GM12864 (cell line): ENCODE results near the gene FSTL4.

Experiments used
- DNase-seq: peaks from one replicate; pipeline ENCODE4 v3.0.0-alpha.2; 2011; ENCODE audit warnings: low read depth
- H3K4me3 ChIP-seq: 2 replicates; pipeline ENCODE4 v1.5.1; 2011; ENCODE audit warnings: mild to moderate bottlenecking, low read depth, low read length, control low read depth
- TF ChIP-seq, protein P1 (sequence below): IDR thresholded peaks from 2 replicates; pipeline ENCODE4 v1.5.1; 2011; ENCODE audit warnings: low read depth, mild to moderate bottlenecking, moderate library complexity, low read length, control low read depth, inconsistent platforms; ENCODE audit errors: missing control alignments

FSTL4 gene

DNA sequence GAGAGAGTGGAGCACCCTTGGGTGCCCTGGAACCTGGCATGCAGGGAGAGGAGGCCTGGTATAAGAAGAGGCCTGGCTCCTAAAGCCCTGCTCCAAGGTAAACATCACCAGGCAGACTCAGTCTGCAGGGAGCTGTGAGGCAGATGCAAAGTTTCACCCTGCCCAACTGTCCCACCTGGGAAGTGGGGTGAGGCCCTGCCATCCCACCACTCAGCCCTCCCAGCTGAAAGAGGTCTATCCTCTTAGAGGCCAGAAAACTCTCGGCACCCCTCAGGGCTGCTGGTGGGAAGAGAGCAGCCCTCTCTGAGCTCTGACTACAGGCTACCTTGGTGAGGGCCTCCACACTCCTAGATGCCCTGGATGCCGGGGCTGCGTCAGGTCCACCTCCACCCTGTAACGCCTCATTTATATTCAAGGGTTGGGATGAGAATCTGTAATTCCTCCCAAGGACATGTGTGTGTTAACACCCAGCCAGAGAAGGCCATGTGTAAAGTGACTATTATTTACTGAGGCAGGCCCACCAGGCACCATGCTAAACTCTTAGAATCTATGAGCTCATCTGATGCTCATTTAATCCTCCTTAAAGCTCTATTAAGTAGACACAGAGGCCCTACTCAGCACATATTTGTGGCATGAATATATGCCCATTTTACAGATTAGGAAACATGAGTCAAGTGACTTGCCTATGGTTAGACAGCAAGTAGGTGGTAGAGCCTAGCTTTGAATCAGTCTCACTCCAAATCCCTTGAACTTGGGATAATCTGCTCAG, 205.9 kb downstream of the FSTL4 start:
- H3K4me3 ChIP-seq = no peak overlapping the region
- TF ChIP-seq, protein P1, sequence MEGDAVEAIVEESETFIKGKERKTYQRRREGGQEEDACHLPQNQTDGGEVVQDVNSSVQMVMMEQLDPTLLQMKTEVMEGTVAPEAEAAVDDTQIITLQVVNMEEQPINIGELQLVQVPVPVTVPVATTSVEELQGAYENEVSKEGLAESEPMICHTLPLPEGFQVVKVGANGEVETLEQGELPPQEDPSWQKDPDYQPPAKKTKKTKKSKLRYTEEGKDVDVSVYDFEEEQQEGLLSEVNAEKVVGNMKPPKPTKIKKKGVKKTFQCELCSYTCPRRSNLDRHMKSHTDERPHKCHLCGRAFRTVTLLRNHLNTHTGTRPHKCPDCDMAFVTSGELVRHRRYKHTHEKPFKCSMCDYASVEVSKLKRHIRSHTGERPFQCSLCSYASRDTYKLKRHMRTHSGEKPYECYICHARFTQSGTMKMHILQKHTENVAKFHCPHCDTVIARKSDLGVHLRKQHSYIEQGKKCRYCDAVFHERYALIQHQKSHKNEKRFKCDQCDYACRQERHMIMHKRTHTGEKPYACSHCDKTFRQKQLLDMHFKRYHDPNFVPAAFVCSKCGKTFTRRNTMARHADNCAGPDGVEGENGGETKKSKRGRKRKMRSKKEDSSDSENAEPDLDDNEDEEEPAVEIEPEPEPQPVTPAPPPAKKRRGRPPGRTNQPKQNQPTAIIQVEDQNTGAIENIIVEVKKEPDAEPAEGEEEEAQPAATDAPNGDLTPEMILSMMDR = no peak
- DNase-seq = no peak

DNA sequence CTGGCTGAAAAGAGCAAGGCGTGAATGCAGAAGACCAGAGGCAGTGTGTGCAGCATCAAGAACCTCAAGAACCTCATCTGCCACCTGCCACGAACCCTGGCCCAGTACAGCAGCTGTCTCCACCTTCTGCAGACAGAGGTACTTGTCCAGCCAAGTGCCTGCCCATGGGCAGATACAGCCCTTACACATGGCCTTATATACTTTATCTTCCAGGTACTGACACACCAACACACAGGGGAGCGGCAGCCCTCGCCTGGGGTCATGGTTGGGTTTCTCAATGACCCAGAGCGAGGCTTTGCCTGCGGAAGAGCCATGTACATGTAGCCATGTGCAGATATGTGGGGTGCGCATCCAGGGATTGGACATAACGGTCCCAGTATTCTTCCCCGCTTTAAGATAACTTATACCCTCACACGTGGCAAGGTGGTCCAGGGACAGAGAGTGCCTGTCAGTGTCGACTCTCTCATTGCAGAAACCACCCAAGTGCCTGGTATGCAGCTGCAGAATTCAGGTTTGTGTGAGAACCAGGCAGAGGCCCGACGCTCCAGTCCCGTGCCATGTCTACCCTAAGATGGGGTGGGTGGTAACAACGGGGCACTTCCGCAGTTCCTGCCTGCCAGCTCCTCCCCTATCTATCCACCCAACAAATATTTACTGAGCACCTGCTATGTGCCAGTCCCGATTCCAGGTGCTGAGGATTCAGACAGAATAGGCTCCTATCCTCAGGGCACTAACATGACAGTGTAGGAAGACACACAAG, 206.9 kb downstream of the FSTL4 start:
- no peak overlapping the region for H3K4me3 ChIP-seq
- DNase-seq = no peak
- TF ChIP-seq, protein P1 = no peak

DNA sequence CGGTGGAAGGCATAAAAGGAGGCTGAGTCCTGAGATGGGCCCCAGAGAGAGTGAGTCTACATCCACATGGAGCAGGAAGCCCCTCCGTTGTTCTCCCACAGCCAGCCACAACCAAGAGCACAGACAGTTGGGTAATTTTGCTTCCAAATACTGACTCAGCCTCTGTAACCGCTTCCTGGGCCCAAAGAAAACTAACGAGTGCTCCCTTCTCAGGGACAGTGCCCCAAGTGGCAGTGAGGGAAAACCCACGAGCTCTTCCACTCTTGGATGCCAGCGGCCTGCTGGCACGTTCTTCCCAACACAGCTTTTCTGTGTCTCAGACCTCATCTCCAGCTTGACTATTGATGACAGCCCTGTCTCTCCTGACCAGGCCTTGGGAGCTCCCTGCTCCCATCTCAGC, 207.6 kb downstream of the FSTL4 start:
- no peak overlapping the region for H3K4me3 ChIP-seq
- TF ChIP-seq, protein P1 = peak; percentile 22
- no peak for DNase-seq

DNA sequence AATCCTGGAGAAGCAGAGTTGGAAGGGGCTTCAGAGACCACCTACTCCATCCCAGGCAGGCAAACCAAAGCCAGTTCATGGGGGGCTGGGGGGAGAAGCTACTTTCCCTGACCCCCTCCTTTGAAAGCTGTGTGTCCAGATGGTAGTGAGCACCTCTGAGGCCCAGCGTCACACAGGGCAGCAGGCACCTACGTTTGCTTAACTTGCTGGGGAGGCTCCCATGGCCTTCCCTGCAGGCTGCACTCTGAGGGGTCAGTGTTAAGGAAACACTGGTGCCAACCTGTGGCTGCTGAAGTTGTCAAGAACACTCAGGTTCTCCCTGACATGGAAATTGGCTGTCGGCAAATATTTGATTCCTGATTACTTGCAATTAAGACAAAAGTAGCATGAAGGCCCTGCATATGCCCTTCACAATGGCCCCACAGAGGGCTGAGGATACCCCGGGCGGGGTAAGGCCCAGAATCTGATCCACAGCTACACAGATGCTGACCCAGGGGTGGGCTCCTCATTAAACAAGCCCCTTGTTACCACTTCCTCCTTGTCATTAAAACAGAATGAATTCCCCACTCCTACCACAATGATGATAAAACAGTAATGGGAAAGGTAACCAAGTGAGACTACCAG, 208.5 kb downstream of the FSTL4 start:
- TF ChIP-seq, protein P1 = no peak
- H3K4me3 ChIP-seq = no peak overlapping the region
- DNase-seq = no peak

DNA sequence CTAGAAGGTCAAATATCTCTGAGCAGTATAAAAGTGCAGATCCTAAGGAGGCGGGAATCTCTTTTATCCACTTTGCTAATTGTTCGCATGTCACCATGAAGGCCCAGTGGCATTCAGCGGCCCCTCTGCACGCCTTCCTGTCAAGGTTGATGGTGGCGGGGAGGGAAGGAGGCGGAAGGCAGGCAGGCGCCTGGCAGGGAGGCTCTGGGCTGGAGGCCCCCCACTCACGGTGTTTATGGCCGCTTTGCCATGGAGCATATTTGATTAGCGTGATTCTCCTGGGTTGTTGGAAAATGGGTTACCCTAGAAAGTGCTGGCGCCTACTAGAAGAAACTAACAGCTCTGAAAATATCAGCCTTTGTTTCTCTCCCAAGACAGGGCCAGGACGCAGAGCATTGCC, 209.6 kb downstream of the FSTL4 start:
- no peak overlapping the region for H3K4me3 ChIP-seq
- DNase-seq = no peak
- TF ChIP-seq, protein P1 = no peak

DNA sequence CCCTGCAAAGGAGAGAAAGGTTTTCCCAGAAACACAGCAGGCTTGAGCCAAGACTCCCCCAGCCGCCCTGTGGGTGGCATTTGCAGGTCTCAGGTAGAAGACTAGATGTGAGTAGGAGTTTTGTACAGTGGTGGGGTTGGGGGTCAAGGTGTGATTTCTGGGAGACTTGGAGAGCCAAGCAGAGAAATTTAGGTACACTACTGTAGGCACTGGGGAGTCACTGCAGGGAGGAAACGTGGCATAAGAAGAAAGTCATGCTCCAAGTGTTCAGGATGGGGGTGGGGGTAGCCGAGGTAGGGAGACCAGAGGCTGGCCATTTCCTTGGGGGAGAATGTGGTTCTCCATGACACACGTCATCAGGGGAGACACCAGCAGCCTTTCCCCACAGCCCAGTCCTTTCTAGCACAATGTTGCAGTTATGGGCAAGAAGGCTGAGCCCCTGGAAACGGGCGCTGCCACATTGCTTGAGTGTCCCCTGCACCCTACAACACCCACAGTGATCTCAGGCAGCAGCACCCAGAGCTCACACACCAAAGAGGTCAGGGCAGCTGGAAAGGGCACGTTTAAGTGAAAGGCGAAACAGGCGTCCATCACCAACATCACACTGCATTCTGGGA, 210.5 kb downstream of the FSTL4 start:
- TF ChIP-seq, protein P1 = no peak
- no peak for DNase-seq
- H3K4me3 ChIP-seq = no peak overlapping the region
